CD4-positive, alpha-beta T cell treated with Interleukin-15 for 4 hours (primary cell): ENCODE results near the gene DMBX1.
A peak's percentile ranks its signal among the peaks of the same experiment; 100 is the strongest.

Experiments used
- DNase-seq: peaks from one replicate; pipeline ENCODE4 v3.0.0-alpha.2; 2020; ENCODE audit warnings: low spot score

DMBX1 gene

DNA sequence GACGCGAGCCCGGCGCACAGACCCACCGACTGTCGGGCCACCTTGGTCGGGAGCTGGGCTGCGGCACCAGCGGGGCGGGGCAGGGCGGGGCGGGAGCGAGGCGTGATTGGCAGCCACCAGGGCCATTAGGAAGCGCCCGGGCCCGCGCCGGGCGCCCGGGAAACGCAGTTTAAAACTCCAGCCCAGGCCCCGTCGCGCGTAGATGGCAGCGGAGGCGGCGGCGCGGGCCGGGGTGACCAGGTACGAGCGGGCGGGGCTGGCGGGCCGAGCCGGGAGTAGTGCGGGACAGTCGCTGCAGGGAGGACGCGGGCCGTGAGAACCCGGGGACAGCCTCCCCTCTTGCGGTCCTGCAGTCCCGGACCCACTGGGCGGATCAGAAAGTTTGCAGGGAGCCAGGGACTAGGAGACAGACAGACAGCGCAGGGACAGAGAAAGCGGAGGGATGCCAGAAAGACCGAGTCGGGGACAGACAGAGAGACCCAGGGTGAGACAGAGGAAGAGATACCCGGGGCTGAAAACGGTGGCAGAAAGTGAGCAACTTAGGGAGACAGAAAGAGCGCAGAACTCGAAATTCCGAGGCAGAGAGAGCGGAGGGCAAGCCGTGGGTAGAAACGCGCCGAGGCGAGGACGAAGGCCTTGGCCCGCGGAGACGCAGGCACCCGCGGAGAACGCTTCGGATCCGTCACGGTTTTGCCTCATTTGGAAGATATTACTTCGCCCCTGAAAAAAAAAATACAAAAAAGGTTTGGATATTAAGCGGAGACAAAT is at the start of gene DMBX1:
TSS of gene DMBX1 (plus strand) at position 199 of the 768 bp plus-strand sequence. CDS start 17,175 bp downstream, outside the sequence.
- DNase-seq, result no peak

DNA sequence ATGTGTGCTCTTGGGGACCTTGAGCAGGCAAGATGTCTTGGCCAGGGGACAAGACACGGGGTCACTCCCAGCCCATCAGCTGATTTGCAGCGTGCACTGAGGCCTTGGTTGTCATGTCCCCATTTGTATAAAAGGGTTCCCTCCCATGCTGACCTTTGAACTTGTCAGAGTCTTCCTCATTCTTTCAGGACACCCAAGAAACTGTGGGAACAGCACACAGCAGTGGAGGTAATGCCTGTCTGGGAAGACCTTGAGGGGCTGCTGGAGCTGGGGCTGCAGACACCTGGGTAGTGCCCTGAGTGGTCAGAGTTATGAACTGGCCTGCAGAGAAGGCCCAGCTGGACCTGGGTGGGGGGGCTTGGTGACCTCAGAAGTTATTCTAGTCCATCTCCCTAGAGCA is 49.2 kb upstream of the DMBX1 start:
- no peak for DNase-seq

DNA sequence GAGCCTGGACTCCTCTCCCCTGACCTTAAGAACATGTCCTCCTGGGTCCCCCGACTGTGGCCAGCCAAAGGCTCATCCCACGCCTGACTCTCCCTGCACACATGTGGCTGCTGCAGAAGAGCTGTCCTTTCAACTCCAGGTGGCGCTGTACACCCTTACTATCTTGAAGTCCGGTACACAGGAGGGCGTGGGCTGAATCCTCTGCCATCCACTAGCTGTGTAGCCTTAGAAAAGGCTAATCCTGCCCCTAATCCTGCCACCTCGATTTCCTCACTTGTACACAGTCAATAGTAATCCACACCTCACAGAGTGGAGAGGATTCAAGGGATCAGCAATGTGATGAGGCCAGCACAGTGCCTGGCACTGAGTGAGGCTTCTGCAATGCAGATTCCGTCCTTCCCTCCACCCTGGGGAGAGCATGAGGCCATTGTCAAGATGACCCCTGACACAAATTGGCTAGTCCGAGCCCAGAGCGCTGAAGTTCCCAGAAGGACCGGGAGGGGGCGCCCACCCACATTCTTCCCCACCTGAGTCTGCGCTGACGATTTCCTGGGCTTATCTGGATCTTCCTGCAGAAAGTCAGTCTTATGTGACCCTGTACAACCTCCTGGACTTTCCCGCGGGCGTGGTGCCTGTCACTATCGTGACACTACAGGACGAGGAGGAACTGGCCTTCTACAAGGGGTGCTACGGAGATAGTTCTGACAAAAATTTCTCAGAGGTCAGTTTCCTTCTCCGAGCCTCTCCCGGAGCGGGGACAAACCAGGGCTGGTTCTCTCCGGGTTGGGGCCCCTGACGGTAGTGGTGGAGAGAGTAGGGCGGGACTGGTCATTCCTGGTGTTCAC is 47.1 kb upstream of the DMBX1 start:
- peak; percentile 67 for DNase-seq

DNA sequence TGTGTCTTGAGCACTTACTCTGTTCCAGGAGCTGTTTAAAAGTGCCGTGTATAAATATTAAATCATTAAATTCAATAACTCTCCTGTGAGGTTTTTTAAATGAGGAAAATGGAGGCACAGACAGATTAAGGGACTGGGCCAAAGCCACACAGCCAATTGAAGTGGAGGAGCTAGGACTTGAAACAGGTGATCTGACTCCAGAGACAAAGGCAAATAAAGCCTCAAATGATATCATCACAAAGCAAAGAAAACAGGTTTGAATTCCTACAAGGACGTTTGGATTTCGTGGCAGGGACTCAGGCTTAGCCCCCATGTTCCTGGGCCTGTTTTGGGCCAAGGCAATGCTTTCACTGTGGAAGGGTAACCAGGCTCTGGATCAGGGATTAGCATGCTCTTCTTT is 45.2 kb upstream of the DMBX1 start:
- no peak for DNase-seq

DNA sequence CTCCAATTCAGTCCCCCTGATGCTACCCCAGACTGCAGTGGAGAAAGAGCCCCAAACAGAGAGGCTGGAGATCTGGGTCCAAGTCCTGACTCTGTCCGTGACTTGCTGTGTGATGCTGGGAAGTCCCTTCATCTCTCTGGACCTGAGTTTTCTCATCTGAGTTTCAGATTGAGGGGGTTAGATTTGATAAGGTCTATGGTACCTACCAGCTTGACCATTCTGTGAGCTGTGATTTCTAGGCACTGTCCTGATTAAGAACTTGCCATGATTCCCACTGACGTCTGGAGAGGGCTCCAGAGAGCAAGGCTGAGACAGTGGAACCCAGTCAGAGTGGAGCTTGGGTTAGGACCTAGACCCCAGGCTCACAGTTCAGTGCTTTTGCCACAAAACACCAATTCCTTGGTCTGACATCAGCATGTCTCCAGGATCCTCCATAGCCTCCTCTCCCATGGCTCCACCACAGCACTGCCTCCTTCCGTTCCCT is 43.8 kb upstream of the DMBX1 start:
- DNase-seq, result no peak

DNA sequence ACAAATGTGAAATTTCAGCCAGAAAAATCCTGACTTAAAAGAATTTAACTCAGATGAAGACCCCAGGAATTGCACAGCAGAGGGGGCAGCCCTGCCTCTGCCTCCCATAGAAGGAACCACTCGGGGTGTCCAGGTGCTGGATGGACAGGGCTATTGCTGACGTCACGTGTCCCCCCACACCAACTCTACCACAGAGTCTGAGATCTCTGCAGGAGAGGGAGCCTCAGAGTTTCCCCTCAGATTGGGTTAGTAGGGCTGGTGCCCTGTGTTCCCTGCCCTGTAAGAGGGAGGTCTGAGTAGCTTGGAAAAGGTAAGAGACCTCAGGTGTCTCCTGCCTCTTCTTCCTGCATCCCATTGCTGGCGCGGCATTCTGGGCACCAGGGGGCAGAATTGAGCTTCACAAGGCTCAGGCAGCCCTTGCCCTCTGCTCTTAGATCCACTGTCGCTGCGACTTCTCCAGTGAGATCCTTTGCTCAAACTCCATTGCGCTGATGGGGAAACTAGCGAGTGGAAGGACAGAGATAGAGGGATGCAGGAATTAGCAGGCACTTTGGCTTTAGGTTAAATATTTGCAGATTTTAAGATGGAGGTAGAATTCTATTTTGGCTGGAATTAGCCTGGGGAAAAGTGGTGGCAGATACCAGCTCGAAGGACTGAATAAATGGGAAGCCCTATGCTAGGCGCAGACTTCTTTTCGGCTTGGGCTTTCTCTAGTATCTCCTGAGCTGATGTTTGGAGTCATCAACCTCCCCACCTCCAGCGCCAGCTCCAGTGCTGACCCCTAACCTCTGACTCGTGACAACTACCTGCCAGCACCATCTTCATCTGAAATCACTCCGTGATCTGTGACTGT is 42.8 kb upstream of the DMBX1 start:
- DNase-seq, result peak; percentile 69

DNA sequence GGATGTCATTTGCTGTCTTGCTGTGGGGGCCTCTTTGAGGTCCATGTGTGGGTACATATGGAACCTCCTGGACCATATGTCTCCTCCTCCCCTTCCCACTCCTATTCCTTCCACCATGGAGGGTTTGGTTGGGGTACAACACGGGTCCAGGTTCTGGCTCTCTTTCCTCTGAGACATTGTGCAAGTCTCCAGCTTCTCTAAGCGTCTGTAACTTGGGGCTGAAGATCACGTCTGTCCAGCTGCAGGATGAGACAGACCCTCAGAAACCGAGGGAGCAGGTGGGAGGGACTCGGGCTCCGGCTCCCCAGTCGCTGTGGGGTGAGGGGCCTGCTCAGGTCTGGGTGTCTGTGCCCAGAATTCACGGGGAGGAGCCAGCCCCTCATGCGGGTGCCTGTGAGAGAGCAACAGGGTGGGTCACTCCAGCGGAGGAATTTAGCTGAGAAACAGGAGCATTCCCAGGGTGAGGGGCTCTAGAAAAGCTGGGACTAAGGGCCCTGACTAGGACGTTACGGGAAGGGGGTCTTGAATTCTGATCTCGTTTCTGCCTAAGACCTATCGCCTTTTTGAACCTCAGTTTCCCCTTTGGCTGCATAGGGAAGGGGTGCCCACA is 42.0 kb upstream of the DMBX1 start:
- no peak for DNase-seq

DNA sequence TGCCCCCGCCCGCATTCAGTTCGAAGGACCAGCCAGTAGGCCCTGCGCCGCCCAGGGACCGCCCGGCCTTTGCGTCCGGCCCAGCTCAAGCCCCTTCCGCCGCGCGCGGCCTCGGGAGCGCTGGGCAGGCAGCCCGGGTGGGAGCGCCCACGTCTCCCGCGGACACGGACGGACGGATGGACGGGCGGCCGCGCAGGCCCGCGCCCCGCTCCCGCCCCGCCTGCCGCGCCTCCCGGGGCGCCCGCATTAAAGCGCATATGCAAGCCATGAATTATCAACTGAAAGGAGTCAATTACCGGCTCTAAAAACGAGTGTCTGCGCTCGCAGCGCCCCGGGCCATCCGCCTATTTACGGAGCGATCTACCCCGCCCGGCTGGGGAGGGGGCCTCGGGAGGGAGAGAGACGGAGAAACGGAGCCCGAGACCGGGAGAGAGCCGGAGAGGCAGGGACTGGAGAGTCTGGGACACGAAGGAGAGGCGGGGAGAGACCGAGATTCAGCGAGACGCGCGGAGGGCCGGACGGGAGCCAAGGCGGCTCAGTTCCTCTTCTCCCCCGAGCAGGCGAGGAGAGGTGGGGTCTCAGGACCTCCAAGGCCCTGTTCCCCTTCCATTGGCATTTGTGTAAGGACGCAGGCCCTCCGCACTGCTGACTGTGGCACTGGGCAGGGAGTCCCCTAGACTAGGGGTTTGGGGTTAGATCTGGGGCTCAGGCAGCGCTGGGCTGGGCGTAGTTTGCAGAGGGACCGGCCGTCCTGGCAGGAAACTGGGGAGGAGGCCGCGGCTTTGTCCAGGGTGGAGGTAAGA is 41.3 kb upstream of the DMBX1 start:
- DNase-seq, result no peak

DNA sequence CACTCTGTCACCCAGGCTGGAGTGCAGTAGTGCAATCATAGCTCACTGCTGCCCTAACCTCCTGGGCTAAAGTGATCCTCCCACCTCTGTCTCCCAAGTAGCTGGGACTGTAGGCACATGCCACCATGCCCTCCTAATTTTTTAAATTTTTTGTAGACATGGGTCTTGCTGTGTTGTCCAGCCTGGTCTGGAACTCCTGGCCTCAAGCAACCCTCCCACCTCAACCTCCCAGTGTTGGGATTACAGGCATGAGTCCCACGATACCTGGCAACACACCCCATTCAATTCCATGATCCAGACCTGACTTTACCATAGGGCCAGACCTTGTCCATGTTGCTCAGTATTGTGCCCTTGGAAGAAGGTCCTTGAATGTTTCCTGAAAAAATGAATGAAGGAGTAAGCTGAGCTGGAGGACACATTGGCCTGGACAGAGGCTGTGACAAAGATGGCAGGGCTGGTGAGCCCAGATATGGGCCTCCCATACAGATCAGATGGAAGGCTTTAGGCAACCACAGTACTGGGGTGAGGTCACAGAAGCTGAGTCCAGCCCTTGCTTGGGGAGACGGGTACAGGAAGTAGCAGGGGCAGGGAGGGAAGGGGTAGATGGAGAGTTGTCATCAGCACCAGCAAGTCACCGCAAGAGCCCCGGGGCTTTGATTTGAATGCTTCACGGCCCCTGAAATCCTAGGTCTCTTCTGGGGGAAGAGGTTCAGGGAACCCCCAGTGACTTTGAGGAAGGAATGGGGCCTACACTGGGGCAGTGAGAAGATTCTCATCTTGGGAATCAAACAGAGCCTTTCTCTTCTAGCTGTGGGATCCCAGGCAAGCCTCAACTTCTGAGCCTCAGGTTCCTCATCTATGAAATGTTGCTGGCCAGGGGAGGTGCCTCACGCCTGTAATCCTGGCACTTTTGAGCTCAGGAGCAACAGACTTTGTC is 40.1 kb upstream of the DMBX1 start:
- DNase-seq, result no peak

DNA sequence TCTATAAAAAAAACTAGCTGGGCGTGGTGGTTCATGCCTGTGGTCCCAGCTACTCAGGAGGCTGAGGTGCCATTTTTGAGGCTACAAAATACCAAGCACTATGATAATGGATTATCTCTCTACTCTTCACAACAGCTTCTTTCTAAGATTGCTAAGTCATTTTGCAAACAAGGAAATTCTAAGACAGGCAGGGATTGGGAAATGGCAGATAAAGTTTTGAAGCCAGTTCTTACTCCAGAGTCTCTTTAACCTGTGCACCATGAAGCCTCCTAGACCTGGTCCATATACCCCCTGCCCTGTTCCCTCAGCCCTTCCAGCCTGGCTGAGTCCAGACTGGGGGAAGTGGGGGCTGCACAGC is 39.5 kb upstream of the DMBX1 start:
- no peak for DNase-seq

DNA sequence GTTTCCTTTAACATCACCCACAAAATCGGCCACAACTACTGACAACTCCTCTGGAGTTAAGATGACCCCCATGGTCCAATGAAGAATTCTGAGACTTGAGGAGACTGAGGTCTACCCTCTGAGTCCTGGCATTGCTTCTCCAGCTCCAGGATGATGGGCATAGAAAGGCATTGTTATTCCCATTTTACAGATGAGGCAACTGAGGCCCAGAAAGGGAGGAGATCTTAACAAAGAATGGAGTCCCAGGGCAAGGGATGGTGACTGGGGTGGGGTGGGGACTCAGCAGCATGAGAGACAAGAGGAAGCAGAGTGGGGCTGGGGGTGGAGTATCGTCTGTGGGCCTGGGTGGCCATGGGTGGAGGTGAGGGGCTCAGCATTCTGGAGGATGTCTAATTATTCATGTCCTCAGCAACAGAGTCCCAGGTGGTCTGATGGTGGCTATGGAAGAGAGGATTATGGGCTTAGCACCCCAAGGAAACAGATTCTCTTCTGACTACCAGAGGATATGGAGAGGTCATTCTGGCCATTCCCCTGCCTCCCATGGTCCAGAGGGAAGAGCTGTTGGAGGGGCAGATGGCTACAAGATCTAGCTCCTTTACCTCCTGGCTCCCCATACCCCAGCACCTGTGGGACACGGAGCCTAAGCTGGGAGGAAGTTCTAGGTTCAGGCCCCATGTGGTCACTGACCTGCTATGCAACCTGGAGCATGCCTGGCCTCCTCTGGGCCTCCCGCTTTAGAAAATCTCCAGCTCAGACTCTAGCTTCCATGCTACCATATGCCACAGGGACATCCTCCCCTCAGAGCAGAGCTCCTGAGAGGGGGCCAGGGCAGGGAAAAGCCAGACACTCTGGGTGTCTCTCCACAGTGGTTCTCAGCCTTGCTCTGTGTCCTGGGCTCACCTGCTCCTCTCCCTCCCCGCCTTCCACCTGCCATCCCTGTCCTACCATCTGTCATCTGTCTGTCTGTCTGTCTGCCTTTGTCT is 37.4 kb upstream of the DMBX1 start:
- DNase-seq, result no peak

DNA sequence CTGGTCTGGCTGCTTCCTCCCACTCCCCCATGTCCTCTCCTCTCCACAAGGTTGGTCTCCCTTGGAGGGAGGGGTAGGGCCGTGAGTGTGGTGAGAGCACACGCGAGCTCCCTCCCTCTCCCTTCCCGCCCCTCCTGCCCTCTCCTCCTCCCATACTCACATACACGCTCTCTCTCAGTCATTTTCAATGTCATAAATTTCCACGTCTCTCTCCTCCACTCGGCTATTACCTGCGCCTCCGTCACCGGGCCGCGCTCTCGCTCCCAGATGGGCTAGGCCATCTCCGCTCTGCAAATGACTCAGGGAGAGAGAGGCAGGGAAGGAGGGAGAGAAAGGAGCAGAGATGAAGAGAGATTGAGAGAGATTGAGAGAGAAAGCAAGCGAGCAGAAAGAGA is 36.7 kb upstream of the DMBX1 start:
- DNase-seq, result no peak

DNA sequence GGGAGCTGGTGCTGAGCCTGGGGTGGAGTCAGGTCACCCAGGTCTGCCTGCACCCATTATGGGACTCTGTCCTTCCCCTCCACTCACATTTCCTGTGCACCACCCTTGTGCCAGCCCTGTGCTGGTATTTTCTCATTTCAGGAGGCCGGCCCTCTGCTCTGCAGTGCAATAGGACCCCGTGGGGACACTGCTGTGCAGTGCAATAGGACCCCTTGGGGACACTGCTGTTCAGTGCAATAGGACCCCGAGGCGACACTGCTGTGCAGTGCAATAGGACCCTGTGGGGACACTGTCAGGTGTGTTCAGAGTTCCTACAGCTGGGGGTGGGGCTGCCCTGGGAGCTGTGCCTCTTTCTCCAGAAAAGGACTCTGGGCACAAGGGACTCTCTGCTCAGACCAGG is 36.2 kb upstream of the DMBX1 start:
- DNase-seq, result no peak

DNA sequence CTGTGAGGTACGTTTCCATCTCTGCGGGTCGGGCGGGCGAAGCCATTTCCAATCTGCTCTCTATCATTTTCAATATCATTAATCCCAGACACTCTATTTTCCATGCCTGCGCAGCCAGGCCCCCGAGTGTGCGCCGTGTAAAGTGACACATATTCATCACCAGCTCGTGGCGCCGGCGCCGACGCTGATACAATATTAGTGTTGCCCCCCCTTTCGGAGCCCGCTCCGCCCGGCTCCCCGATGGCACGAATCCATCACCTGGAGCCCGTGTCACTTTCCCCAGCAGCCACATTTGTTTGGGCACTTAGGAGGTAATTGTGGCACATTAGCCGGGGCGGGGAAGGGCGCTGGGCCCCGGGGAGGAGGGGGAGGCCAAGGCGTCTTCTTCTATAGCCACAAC is 33.7 kb upstream of the DMBX1 start:
- no peak for DNase-seq

DNA sequence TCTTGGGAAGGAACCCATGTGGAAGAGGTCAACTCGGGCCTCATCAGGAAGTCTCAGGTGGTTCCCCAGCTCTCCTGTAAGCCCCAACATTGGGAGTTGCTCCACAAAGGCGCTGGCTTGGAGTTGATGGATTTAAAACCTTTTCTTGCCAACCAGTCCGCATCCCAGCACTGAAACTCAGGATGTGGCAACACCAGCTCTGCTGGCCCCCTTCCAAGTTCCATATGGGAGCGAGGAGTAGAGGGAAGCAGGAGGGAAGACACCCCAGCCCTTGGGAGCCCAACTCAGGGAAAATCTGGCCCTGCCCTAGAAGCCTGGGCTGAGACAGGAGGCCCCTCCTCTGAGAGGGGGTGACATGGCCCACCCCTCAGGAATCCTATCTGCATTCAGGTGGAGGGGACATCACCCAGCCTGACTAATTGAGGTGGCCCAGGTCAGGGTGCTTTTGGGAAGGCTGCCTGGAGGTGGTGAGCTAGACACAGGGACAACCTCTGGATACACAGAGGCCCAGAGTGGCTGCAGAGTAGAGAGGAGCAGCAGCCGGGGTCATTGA is 33.1 kb upstream of the DMBX1 start:
- DNase-seq, result no peak

DNA sequence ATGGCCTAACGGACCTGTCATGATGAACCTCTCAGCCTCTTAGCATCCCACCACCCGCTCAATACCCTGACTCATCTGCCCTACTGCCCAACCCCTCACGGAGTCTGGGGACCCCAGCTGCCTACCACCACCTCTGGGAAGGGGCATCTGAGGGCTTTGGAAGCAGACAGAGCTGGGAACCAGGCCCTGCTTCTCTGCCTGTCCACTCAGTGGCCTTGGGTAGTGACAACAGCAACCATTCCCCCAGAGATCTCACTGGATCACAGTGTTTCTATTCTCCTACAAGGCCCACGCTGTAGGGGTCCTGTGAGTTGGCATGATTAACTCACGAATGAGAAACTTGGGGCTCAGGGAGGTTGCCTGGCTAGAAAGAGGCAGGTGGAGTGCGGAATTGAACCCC is 32.5 kb upstream of the DMBX1 start:
- no peak for DNase-seq

DNA sequence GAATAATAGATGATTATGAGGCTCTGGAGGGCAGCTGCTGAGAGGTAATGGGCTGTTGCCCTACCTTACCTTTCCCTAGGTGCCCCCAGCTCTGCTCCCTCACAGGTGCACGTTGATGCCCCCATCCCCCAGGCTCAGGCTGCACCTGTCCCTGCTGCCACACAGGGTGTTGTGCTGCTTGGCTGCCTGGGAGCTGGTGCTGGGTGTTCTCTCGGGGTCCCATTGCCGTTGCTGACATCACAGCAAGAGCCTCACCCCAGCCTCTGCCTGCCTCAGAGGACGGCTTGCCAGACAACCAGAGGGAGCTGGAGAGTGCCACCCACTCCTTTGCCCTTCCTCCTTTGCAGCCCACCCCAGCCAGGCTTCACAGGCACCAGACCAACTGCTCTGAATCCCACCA is 31.4 kb upstream of the DMBX1 start:
- DNase-seq, result no peak

DNA sequence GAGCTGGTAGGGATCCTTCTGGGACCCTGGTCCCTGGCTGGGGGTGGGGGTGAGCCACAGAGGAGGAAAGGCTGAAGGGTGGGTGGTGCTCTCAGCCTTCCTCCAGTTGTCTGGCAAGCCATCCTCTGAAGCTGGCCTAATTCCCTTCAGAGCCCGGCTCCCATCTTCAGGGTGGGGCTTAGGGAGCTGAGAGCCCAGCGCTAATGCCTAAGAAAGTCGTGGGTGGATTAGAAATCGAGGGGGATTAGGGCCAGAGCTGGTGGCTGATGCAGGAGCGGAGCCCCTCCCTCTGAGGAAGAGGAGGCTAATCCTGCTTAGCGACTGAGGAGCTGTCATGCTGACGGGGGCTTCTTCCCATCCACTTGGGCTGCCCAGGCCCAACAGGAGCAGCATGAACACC is 30.8 kb upstream of the DMBX1 start:
- no peak for DNase-seq
